Uterus (tissue), 2 donors: ENCODE data around the gene COA8.

Experiments
- POLR2A ChIP-seq, 2 donors: fragments of 450-650 bp; IDR thresholded peaks; one replicate each; pipeline ENCODE4 v1.6.1; 2016; ENCODE audit warnings: antibody characterized with exemption in 2 of 2, mild to moderate bottlenecking in 1 of 2, moderate library complexity in 1 of 2
- TF ChIP-seq, protein P1 (sequence below), 4 experiments: fragments of 200-600 bp in 2 of 4; fragments of 450-650 bp in 2 of 4; sonication (generic) in 2 of 4; IDR thresholded peaks; one replicate each; pipeline ENCODE4 v1.5.1; 2016 to 2019; ENCODE audit warnings: antibody characterized with exemption in 4 of 4, mild to moderate bottlenecking in 2 of 4, moderate library complexity in 1 of 4

DNA sequence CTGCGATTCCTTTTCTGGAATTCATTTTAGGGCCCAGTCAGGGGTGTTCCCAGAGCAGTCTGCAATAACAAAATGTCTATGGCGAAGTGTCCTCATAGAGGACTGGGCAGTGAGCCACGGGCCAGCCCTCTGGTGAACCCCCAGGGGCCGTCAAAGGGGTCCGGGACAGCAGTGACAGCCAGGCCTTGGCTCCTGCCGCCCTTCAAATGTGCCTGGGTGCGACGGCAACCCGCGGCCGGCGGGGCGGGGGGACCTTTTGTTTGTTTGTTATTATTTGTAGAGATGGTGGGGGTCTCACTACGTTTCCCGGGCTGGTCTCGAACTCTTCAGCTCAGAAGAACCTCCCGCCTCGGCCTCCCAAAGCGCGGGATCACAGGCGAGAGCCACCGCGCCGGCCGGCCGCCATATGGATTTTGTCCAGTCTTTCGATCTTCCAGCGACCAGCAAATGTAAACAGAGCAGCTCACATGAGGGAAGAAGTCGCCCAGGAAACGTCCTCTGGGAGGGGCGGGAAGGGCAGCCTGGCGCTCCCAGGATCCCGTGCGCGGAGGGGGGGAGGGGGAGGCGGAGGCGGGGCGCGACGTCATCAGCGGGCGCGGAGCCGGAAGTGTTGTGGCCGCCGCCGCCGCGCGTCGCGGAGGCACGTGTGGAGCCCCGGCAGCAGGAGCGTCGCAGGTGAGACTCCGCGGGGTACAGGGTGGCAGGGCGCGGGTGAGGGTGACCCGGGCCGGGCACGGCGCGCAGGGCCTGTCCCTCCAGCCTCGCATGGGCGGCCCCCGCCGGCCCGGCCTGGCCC lies 34.0 kb upstream of the COA8 start, which contains the start of gene TRMT61A:
- peak in 1 of 2 donors; percentile 49 for TF ChIP-seq POLR2A (IDR thresholded peaks at IDR 0.05)
- TF ChIP-seq, protein P1, sequence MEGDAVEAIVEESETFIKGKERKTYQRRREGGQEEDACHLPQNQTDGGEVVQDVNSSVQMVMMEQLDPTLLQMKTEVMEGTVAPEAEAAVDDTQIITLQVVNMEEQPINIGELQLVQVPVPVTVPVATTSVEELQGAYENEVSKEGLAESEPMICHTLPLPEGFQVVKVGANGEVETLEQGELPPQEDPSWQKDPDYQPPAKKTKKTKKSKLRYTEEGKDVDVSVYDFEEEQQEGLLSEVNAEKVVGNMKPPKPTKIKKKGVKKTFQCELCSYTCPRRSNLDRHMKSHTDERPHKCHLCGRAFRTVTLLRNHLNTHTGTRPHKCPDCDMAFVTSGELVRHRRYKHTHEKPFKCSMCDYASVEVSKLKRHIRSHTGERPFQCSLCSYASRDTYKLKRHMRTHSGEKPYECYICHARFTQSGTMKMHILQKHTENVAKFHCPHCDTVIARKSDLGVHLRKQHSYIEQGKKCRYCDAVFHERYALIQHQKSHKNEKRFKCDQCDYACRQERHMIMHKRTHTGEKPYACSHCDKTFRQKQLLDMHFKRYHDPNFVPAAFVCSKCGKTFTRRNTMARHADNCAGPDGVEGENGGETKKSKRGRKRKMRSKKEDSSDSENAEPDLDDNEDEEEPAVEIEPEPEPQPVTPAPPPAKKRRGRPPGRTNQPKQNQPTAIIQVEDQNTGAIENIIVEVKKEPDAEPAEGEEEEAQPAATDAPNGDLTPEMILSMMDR (IDR thresholded peaks at IDR 0.05) = no peak
